ENCODE measurements around the gene KRTAP5-2. TPM values are rescaled to one million over a fixed set of nuclear protein-coding genes. Genes with fewer than 3 reads are reported as not detected.

KRTAP5-2 gene
- total and polyA plus RNA-seq, 2 of the 8 experiments (the other 6 are each of a cell fraction or from before 2014, with no cell fraction given): not detected

DNA sequence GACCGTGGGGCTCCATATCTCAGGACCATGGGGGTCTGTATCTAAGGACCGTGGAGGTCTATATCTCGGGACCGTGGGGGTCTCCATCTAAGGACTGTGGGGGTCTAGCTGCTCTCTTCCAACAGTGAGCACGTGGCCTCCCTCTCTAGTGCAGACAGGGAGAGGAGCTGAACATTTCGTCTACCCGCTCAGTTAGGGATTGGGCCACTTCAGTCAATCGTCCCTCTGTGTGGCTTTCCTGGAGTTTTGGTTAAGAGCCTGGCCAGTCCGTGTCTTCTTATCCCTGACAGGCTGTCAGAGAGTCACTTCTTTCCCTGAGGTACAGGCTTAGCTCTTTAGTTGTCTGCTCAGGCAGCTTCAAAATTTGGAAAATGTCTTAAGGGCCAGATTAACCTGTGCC is 16.1 kb downstream of the KRTAP5-2 start:
- Histone ChIP-seq H2BK5ac (ENCODE audit: low read depth, low read length) (no peak overlapping the region), H3K9ac (replicated peaks in 1 of 4; ENCODE audit: extremely low read depth in 1 of 4, low read depth in 3 of 4, low read length in 3 of 4) (no peak overlapping the region), H3K4me3 (ENCODE audit: extremely low read depth in 1 of 4, insufficient read depth in 2 of 4, low read depth in 3 of 4, low read length in 4 of 4) (no peak overlapping the region), H4K20me1 (replicated peaks in 1 of 2; ENCODE audit: control insufficient read depth in 1 of 2, insufficient read depth in 2 of 2, low read length in 2 of 2) (no peaks in the 10 kb centered on the region), H3K56ac (replicated peaks; ENCODE audit: insufficient read length, low read depth, low read length) (no peak overlapping the region), H2BK15ac (ENCODE audit: low read length) (no peak overlapping the region), H3K79me2 (ENCODE audit: control insufficient read depth in 1 of 2, insufficient read depth in 2 of 2, low read length in 2 of 2) (no peaks in the 10 kb centered on the region), H3K14ac (ENCODE audit: insufficient read length) (no peak overlapping the region), H2AFZ (ENCODE audit: low read length) (no peak overlapping the region), H3K23me2 (ENCODE audit: low read depth, low read length) (no peaks in the 10 kb centered on the region; the same call in 1 of the 2 replicates), H3K79me1 (ENCODE audit: low read depth, low read length) (no peaks in the 10 kb centered on the region), H4K5ac (ENCODE audit: insufficient read length, low read depth, low read length) (no peak overlapping the region), H3K4me1 (replicated peaks in 1 of 4; ENCODE audit: control insufficient read depth in 3 of 4, insufficient read depth in 4 of 4, low read length in 3 of 4) (no peaks in the 10 kb centered on the region; a peak in 1 of 7 replicates), H3K27me3 (replicated peaks in 1 of 4; ENCODE audit: control insufficient read depth in 3 of 4, extremely low read depth in 1 of 4, insufficient read depth in 3 of 4, low read length in 3 of 4) (no peaks in the 10 kb centered on the region; a peak in 3 of 7 replicates), H3K4ac (replicated peaks; ENCODE audit: insufficient read length, low read depth, low read length) (no peak overlapping the region), H3K9me3 (ENCODE audit: insufficient read depth in 2 of 2, low read depth in 1 of 2, low read length in 1 of 2) (peaks cover 0 to 6% of the 10 kb centered on the region in 2 experiments; a peak in 2 of 4 replicates), H3K36me3 (ENCODE audit: control insufficient read depth in 2 of 4, insufficient read depth in 4 of 4, low read length in 3 of 4) (no peaks in the 10 kb centered on the region), H3K18ac (ENCODE audit: extremely low read depth, low read length) (no peak overlapping the region), H3K23ac (ENCODE audit: insufficient read length) (no peak overlapping the region), H2BK20ac (ENCODE audit: low read length) (no peak overlapping the region), H4K91ac (replicated peaks; ENCODE audit: insufficient read length, low read length) (no peak overlapping the region), H2BK120ac (replicated peaks; ENCODE audit: low read depth, low read length) (no peak overlapping the region), H3K4me2 (ENCODE audit: insufficient read depth in 1 of 2, low read depth in 2 of 2, low read length in 2 of 2) (no peak overlapping the region), H4K8ac (ENCODE audit: extremely low read depth, insufficient read depth, low read length) (no peak overlapping the region), H3K27ac (ENCODE audit: low read depth, low read length) (no peak overlapping the region), H2BK12ac (ENCODE audit: low read depth, low read length) (no peak overlapping the region), H2AK5ac (ENCODE audit: low read depth, low read length) (0 out of 2 replicates have a peak overlapping the region, but pooled peaks have one; percentile 24)
- 92% methylated on average over 9 of the region's 9 CpGs; no CpG with 5 or more reads in 1 of the 2 experiments for WGBS, 2 experiments (ENCODE audit: extremely low coverage in 1 of 2, insufficient coverage in 1 of 2, insufficient read length in 1 of 2, insufficient replicate concordance in 2 of 2, low coverage in 1 of 2, low lambda C conversion rate in 2 of 2, missing lambda C conversion rate in 1 of 2)
- CTCF ChIA-PET (ENCODE audit: partially characterized antibody): interaction anchor here (0.9 to 1.9 kb wide), 3 partner anchors 14 to 58 kb away, joined by 3 to 9 read pairs (median 6); no protein-coding TSS in a partner anchor
- POLR2A ChIA-PET (ENCODE audit: partially characterized antibody): interaction anchor here (0.9 kb wide), 1 partner anchor 34 kb away, joined by 3 read pairs; no protein-coding TSS in a partner anchor
- FAIRE-seq: no peak
- DNase-seq (ENCODE audit: low read depth in 1 of 2, low spot score in 2 of 2): no peak
- TF ChIP-seq RNF2 (IDR thresholded peaks at IDR 0.05; ENCODE audit: borderline replicate concordance, low read depth, low read length, missing control alignments, poor library complexity, severe bottlenecking): no peak
- no peak for TF ChIP-seq SIX5 (IDR thresholded peaks at IDR 0.05; ENCODE audit: low read depth, low read length)

Measured in H1 (cell line).